ENCODE measurements around the gene GPC6.

DNA sequence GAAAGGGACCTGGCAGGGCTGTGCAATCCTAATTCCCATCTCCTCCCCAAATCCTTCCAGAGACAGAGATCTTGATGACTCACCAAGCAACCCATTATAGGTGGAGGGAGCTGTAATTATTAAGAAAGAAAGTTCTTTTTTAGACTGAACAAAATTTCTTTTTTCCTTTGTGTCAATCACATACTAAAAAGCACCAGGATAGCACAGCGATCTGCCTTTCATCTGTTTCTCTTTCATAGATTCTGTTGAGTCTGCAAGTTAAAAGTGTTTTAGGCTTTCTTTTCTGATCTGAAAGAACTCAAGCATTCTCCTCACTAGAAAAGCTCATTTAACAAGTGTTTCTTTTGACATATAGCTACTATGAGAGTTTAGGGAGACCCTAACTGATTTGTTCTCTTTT, 1030.1 kb downstream of the GPC6 start:
- TF ChIP-seq, protein P1, sequence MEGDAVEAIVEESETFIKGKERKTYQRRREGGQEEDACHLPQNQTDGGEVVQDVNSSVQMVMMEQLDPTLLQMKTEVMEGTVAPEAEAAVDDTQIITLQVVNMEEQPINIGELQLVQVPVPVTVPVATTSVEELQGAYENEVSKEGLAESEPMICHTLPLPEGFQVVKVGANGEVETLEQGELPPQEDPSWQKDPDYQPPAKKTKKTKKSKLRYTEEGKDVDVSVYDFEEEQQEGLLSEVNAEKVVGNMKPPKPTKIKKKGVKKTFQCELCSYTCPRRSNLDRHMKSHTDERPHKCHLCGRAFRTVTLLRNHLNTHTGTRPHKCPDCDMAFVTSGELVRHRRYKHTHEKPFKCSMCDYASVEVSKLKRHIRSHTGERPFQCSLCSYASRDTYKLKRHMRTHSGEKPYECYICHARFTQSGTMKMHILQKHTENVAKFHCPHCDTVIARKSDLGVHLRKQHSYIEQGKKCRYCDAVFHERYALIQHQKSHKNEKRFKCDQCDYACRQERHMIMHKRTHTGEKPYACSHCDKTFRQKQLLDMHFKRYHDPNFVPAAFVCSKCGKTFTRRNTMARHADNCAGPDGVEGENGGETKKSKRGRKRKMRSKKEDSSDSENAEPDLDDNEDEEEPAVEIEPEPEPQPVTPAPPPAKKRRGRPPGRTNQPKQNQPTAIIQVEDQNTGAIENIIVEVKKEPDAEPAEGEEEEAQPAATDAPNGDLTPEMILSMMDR (IDR thresholded peaks at IDR 0.05; ENCODE audit: low read depth, low read length) = no peak
- no peak for TF ChIP-seq EZH2phosphoT487 (IDR thresholded peaks at IDR 0.05; ENCODE audit: low read depth)
